HG03457 (cell line): ENCODE results near the gene CYB561A3.

Experiments
- ATAC-seq: cut with Tn5 transposase; IDR thresholded peaks from one replicate; pipeline ENCODE4 v1.9.1; 2021; ENCODE audit warnings: moderate number of reproducible peaks; ENCODE audit not compliant: unreplicated experiment

Gene CYB561A3

GRCh38 chr11:61329871-61330270 lies 31.8 kb downstream of the CYB561A3 start:
- ATAC-seq = no peak

- ATAC-seq = no peak
These were observed 33.3 kb downstream of the CYB561A3 start for GRCh38 chr11:61328351-61328750.

DNA sequence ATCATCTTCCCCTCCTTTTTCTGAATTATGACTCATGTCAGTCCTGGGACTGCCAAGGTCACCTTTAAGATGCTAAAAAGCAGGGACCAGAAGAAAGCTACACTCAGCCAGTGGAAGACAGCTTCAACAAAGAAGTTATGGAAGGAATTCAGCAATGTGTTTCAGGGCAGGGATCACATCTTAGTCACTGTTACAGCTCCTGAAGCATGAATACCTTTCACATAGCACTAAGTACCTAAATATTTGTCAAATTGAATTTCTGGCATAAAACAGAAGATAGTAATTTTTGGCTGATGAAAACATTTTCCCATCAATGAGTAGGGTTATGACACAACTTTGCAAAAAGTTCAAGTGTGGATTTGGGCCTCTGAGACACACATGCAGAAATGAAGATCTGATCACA lies 34.0 kb downstream of the CYB561A3 start:
- ATAC-seq = no peak

DNA sequence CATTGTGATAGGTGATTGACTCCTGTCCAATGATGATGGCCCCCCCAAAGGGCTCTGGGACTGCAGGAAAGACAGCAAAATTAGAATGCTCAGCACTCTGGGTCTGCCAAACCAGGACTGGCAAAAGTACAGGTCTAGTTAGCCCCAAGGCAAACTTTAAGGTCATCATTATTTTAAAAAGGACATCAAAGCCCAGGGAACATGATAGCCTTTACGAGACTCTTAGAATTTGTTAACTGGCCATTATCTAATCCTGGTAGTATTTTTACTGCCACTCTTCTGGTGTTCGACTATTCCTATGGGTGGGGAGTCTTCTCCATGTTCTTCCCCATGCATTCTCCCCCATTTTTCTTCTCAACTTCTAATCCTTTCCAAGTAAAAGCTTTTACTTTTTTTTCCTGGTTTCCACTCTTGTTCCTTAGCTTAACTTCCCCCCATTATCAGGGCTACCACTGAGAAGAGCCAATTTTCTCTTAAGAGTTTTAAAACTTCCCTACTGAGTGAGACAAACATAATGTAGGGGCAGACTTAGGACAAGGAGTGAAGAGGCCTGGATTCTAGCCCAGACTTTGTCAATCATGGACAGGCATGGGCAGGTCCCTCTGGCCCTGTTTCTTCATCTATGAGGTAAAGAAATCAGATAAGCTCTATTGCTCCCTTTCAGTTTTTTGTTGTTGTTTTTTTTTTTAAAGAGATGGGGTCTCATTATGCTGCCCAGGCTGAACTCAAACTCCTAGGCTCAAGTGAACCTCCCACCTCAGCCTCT lies 35.9 kb downstream of the CYB561A3 start:
- ATAC-seq = no peak

GRCh38 chr11:61315260-61315659 lies 46.4 kb downstream of the CYB561A3 start:
- ATAC-seq = no peak

- ATAC-seq = no peak
These were observed 50.9 kb downstream of the CYB561A3 start for GRCh38 chr11:61310749-61311148.

GRCh38 chr11:61309739-61310138 lies 51.9 kb downstream of the CYB561A3 start:
- ATAC-seq = no peak

- no peak for ATAC-seq
These were observed 52.5 kb downstream of the CYB561A3 start for GRCh38 chr11:61309141-61309540.

DNA sequence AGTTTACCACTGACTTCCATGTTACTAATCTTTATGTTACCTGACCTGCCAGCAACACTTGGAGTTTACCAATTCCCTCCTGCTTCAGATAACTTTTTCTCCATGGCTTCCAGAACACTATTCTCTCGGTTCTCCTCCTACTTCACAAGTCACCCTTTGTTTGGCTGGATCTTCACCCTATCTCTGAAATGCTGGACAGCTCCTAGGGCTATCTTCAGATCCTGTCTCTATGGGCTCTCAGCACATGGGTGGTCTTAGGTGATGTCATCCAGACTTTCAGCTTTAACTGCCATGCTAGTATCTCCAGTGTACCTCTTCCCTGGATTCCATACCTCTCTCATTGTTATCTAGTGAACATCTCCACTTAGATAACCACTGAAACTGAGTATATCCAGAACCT lies 54.3 kb downstream of the CYB561A3 start:
- no peak for ATAC-seq

DNA sequence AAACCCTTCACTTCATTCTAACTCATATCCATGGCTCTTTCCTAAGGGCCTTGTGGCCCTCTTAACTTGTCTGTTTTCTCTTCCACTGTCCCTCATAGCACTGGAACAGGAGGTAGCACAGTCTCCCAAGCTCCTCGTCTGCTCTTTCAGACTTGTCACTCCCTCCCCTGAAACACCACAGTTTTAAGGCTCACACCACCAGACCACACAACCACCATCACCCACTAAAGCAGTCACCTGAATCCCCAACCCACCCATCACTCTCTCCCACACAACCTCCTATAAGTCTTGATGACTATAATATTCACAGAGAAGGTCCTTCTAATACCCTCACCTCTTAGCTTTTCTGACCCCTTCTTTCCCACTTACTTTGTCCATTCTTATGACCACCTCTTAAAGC lies 55.5 kb downstream of the CYB561A3 start:
- no peak for ATAC-seq

GRCh38 chr11:61305417-61305816 lies 56.3 kb downstream of the CYB561A3 start:
- no peak for ATAC-seq

- ATAC-seq = no peak
These were observed 58.0 kb downstream of the CYB561A3 start for GRCh38 chr11:61303725-61304124.

DNA sequence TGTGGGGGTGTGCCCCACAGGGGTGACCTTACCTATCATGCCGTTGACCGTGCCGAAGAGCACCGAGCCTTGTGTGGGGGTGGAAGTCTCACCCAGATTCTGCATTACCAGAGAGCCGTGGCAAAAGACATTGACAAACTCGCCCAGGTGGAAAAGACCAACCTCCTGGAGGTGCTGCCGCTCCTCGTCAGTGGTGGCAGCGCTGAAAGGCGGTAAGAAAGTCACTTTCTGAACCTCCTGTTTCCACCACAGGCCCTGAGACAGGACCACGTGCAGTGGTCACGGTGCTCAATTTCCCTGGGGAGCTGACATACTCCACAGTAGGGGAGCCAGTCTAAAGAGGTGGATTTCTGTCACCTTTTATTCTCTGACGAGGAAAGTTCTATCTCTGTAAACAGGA lies 59.1 kb downstream of the CYB561A3 start:
- ATAC-seq = no peak
